GM18511 (cell line): ENCODE results near the gene LGALS8.
"Not testable (repeated sequence)": the region's sequence is repeated elsewhere in the genome, so short reads cannot be mapped to it uniquely, and the experiment has no call there.

Experiments
- ATAC-seq: cut with Tn5 transposase; IDR thresholded peaks from one replicate; pipeline ENCODE4 v1.9.1; 2021; ENCODE audit warnings: mild to moderate bottlenecking, moderate library complexity; ENCODE audit not compliant: unreplicated experiment

The LGALS8 gene

GRCh38 chr1:236523704-236524141 lies at the start of gene LGALS8:
Gene LGALS8 (plus strand): TSS chr1:236523982. CDS start chr1:236526071, 2,089 bp downstream.
- ATAC-seq = peak; percentile 64

- no peak for ATAC-seq
Observed at GRCh38 chr1:236476019-236476418, 47.8 kb upstream of the LGALS8 start.

DNA sequence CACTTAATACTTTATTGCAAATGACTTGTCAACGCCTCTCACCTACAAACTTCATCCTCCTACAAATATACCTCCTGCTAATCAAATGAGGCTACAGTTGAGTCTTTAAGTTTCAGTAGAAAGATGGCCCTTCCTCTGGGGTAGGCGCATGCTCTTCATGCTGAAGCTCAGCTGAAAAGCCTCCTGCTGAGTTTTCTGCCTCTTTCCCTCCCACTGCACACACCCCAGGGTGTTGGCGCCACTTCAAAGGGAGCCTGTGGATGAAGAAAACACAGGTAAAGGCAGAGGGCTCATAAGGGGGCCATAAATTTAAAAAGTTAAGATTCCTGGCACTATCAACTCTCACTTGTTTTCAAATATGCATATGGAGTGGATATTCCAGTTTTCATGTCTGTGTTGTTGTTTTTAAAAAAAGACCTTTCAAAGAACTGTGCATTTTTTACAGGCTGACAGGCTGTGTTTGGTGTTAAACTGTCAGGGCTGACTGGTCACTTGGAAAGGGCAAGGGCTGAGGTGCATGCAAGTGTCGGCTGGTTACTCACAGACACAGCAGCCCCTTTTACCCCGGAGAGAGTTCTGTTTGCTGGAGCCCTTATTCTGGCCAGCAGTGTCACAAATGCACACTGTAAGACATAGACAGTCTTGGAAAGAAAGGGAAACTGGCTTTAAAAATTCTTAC lies 42.9 kb upstream of the LGALS8 start:
- no peak for ATAC-seq

- ATAC-seq = no peak
Observed at GRCh38 chr1:236484310-236484971, 39.3 kb upstream of the LGALS8 start.

DNA sequence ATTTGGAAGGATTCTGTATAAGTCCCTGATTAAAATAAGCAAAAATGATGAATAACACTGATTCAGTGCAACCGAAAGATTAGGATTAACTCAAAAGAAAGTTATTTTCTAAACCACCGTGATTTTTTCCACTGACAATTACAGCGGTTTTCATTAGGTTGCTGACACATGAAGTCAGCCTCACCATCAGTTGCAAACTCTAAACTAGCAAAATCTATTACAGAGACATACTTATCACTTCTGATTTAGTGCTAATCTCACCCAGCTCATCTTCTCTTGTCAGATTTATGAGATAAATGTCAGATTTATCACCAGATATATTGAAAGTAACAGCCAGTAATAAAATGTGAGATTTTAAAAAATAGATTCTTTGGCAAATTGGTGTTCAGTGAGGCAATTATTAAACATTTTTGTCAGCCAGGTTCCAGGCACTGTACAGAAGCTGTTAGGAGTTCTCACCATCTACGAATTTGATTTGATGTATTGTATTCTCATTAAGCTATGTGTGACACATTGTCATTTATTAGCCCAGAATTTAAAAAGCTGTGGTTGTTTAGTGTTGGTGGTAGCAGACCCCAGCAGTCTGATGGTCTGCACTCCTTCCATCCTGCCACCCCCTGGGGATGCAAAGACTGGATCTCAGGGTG lies 37.3 kb upstream of the LGALS8 start:
- ATAC-seq = no peak

GRCh38 chr1:236489161-236489560 lies 34.6 kb upstream of the LGALS8 start:
- not testable (repeated sequence) for ATAC-seq

DNA sequence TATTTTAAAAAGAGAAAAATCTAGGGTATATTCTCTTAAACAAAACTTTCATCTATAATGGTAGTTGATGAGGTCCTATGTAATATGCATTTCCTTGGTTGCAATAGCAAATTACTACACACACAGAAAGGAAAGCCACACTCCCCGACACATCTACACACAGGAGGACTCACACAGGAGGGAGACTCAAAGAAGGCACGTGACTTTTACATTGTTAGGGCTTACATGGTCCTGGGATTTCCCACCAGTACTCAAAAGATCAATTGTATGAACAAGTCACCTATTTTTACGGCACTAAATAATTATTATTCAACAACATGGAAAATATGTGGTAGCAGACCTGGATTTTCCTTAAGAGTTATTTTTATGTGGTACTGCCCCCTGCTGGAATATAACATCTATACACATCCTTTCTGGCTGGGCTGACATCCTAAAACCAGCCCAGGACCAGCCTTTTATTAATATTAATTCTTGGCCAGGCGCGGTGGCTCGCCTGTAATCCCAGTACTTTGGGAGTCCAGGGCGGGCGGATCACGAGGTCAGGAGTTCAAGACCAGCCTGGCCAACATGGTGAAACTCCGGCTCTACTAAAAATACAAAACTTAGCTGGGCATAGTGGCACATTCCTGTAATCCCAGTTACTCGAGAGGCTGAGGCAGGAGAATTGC lies 33.9 kb upstream of the LGALS8 start:
- ATAC-seq = peak; percentile 72

- no peak for ATAC-seq
Observed at GRCh38 chr1:236491469-236492136, 32.2 kb upstream of the LGALS8 start.

DNA sequence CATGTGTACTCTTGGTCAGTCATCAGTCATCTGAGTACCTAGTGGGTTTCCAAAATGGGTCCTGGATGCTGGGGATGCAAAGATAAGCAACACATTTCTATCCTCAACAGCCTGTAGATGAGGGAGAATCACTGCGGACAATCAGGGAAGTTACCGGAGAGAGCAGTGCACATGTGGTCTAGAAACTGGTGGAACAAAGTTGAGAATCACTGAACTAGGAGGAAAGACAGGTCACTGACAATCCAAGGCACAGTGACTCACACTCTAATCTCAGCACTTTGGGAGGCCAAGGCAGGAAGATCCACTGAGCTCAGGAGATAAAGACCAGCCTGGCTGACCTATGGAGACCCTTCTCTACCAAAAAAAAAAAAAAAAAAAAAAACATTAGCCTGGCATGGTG lies 31.4 kb upstream of the LGALS8 start:
- ATAC-seq = no peak

DNA sequence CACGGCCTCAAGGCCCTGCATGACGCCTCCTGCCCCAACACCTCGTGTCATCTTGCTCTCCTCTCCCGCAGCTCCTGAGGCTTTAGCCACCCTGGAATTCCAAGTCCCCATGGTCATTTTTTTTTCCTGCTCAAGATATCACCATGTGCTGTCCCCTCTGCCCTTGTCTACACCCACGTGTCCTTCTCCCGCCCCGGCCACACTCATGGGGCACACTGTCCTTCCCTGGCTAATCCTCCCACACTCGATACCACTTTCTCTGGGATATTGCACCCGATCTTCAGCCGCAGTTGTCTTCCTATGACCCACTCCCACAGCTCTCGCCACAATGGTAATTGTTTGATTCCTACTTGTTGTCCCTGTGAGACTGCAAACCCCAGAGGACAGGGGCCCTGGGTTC lies 29.7 kb upstream of the LGALS8 start:
- ATAC-seq = no peak

DNA sequence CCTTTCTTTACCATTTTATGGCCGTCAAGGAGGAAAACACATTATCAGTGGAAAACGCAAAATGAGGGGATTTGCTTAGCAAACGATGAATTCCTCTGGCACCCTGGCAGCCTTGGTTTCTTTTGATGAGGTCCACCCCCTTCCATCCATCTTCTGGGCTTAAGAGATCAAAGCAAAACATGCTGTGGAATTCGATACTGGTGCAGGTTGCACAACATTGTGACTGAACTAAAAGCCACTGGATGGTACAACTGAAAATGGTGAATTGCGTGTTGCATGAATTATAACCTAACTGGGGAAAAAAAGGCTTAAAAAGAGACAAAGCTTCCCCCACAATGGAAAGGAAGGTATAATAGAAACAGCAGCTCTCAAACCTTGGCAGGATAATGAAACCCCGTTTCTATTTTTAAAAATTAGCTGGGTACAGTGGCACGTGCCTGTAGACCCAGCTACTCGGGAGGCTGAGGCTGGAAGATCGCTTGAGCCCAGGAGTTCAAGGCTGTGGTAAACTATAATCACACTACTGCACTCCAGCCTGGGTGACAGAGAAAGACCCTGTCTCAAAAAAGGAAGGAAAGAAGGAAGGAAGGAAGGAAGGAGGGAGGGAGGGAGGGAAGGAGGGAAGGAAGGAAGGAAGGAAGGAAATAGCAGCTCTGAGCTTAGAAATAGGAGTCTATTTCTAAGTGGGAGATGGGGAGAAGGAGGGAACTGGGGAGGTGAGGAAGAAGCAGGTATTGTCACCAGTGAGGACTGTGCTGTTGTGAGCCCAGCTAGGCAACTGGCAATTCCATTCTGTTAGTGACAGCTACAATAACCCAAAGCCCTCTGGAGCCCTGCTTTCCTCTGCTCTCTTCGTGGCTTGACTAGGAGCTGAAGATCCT lies 29.0 kb upstream of the LGALS8 start:
- no peak for ATAC-seq

GRCh38 chr1:236495467-236496112 lies 28.2 kb upstream of the LGALS8 start:
- no peak for ATAC-seq

DNA sequence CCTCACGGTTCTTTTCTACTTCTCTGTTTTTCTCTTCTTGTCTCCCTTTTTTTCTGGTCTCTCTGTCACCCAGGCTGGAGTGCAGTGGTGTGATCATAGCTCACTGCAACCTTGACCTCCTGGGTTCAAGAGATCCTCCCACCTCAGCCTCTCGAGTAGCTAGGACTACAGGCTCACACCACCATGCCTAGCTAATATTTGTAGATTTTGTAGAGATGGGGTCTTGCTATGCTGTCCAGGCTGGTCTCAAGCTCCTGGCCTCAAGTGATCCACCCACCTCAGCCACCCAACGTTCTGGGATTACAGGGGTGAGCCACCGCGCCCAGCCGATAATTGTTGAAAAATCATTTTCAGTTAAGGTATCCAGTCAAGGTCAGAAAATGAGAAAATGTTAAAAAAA lies 25.9 kb upstream of the LGALS8 start:
- no peak for ATAC-seq

- ATAC-seq = no peak
Observed at GRCh38 chr1:236501093-236501492, 22.7 kb upstream of the LGALS8 start.

- no peak for ATAC-seq
Observed at GRCh38 chr1:236502579-236502971, 21.2 kb upstream of the LGALS8 start.

DNA sequence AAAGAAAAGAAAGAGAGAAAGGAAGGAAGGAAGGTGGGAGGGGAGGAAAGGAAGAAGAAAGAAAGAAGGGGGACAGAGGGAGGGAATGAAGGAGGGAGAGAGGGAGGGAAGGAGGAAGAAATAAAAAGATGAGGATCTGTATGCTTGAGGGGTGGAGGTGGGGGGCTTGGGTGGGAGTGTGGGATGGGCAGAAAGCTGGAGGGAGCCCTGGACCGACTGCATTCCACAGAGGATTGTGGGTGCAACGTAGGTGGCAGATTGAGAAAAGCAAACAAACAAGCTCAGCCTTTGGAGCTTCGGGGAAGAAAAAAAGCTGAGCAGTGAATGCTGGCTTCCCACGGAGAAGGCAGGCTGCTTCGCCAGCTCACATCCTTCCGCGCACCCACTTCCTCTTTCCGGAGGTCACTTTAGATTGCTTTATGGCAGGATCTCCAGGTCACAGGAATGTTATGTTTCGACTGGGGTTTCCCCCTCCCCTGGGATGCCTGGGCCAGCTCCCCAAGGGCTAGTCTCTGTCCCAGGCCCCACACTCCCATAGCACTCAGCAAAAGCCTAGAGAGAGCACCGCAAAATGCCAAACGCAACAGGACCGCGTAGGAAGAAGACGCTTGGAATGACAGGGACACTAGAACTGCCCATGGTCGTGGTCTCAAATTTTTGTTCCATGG lies 20.7 kb upstream of the LGALS8 start:
- ATAC-seq = peak; percentile 55

DNA sequence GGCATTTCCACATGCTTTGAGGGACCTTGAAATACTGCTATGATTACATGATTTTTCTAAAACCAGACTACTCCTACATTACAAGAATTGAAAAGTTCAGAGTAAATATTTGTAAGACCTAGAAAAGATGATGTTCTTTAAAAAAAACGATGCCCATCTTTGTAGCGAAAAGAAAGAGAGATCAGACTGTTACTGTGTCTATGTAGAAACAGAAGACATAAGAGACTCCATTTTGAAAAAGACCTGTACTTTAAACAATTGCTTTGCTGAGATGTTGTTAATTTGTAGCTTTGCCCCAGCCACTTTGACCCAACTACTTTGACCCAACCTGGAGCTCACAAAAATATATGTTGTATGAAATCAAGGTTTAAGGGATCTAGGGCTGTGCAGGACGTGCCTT lies 19.4 kb upstream of the LGALS8 start:
- ATAC-seq = not testable (repeated sequence)

DNA sequence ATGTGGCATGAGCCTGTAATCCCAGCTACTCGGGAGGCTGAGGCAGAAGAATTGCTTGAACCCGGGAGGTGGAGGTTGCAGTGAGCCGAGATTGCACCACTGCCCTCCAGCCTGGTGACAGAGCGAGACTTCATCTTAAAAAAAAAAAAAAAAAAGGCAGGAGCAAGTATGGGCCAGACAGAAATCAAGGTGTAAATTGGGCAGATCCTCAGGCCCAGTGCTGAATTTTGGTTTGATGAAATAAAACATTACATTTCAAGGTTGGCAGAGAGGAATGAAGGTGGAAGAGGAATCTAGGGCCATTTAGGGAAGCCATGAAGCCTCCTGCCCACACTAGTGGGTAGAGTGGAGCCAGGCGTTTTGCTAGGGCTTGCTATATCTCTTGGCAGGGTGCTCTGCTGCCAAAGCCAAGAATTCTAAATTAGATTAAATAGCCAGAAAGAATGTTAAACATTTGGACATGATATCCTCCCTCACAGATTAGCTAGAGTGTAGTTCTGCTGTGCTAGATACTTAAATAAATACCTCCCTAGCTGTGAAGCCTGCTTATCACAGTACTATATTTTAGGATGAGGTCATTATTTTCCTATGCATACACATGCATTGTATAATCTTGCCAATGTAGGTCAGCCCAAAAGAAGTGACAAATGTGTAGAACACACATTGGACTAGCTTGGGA lies 16.6 kb upstream of the LGALS8 start:
- no peak for ATAC-seq
